Measurements from ENCODE around the gene MAP4K3. TPM values are rescaled to one million over a fixed set of nuclear protein-coding genes. Genes with fewer than 3 reads are reported as not detected.
A peak's percentile ranks its signal among the peaks of the same experiment; 100 is the strongest.

MAP4K3 gene
- total and polyA plus RNA-seq, 8 donors: 13.5 to 166 (median 87.2) TPM

DNA sequence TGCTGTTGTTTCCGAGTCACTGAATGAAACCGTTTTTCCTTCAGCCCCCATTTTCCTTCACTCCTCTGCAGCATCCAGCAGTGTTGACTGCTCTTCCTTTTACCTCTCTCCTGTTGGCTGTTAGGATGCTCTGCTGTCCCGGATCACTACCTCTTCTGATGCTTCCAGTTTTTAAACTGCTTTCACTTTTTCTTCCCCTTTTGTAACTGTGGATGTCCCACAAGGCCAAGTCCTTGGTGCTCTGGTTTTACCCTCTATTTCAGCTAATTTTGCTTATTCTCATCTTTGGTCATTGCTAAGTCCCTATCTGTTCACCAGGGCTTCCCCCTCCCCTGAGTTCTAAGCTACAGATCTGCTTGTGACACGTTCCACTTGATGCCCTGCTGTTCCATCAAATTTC, 39.4 kb upstream of the MAP4K3 start:
- H3K4me3 ChIP-seq: no peak overlapping the region
- no peak for TF ChIP-seq EP300 (IDR thresholded peaks at IDR 0.05)
- TF ChIP-seq POLR2AphosphoS5 (IDR thresholded peaks at IDR 0.05): no peak
- TF ChIP-seq, protein P1, sequence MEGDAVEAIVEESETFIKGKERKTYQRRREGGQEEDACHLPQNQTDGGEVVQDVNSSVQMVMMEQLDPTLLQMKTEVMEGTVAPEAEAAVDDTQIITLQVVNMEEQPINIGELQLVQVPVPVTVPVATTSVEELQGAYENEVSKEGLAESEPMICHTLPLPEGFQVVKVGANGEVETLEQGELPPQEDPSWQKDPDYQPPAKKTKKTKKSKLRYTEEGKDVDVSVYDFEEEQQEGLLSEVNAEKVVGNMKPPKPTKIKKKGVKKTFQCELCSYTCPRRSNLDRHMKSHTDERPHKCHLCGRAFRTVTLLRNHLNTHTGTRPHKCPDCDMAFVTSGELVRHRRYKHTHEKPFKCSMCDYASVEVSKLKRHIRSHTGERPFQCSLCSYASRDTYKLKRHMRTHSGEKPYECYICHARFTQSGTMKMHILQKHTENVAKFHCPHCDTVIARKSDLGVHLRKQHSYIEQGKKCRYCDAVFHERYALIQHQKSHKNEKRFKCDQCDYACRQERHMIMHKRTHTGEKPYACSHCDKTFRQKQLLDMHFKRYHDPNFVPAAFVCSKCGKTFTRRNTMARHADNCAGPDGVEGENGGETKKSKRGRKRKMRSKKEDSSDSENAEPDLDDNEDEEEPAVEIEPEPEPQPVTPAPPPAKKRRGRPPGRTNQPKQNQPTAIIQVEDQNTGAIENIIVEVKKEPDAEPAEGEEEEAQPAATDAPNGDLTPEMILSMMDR (IDR thresholded peaks at IDR 0.05): no peak
- no peak for TF ChIP-seq POLR2A (IDR thresholded peaks at IDR 0.05)
- no peaks in the 10 kb centered on the region for H3K27me3 ChIP-seq
- peaks cover 5 to 28% (median 22%) of the 10 kb centered on the region in 4 donors for H3K36me3 ChIP-seq
- intact Hi-C loops (cut with DNase I; ENCODE audit: low total_unique reads): no loop called here
- peaks cover 0 to 1% (median 0%) of the 10 kb centered on the region in 4 donors for H3K4me1 ChIP-seq
- no peaks in the 10 kb centered on the region for H3K9me3 ChIP-seq
- 85 to 92% (median 86%) methylated on average over 4 of the region's 4 CpGs for WGBS, 5 donors
- H3K27ac ChIP-seq: no peak overlapping the region
- DNase-seq: no peak

DNA sequence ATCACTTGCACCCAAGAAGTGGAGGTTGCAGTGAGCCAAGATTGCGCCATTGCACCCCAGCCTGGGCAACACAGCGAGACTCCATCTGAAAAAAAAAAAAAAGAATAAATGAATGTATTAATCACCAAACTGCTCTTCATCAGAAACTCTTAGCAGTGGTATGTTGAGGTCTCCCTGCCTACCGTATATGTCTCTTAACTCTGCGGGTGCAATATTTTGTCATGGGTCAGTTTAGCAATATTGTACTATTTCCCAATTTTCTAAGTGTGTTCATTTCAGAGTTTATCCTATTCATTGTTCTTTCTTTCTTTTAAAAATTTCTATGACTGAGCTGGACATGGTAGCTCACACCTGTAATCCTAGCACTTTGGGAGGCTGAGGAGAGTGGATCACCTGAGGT, 37.9 kb upstream of the MAP4K3 start:
- peaks cover under 1 to 10% (median 3%) of the 10 kb centered on the region in 4 donors for H3K4me1 ChIP-seq
- H3K4me3 ChIP-seq: no peak overlapping the region
- intact Hi-C loops (cut with DNase I; ENCODE audit: low total_unique reads): no loop called here
- no peaks in the 10 kb centered on the region for H3K27me3 ChIP-seq
- no peaks in the 10 kb centered on the region for H3K9me3 ChIP-seq
- no peak for DNase-seq
- H3K36me3 ChIP-seq: peaks cover 5 to 28% (median 22%) of the 10 kb centered on the region in 4 donors
- no peak for TF ChIP-seq POLR2AphosphoS5 (IDR thresholded peaks at IDR 0.05)
- TF ChIP-seq POLR2A (IDR thresholded peaks at IDR 0.05): no peak
- TF ChIP-seq, protein P1 (IDR thresholded peaks at IDR 0.05): no peak
- TF ChIP-seq EP300 (IDR thresholded peaks at IDR 0.05): no peak
- WGBS, 5 donors: 93 to 98% (median 96%) methylated on average over 4 of the region's 4 CpGs
- no peak overlapping the region for H3K27ac ChIP-seq

DNA sequence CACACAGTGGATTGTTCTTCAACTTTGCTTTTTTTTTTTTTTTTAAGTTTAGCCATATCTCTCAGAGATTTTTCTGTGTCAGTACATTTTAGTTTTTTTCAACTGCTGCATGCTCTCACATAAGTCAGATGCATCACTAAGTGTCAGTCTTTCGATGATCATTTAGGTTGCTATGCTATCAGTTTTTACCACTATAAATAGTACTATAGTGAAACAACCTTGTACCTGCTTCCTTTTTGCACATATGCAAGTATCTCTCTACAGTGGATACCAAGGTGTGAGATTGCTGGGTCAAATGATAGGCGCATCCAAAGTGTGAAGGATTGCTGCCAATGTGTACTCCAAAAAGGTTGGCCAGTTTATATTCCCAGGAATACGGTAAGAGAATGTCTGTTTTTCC, 33.5 kb upstream of the MAP4K3 start:
- H3K27ac ChIP-seq: peak overlapping the region in 1 of 5 donors; percentile 73
- TF ChIP-seq POLR2A (IDR thresholded peaks at IDR 0.05): no peak
- TF ChIP-seq EP300 (IDR thresholded peaks at IDR 0.05): no peak
- no peak for TF ChIP-seq POLR2AphosphoS5 (IDR thresholded peaks at IDR 0.05)
- TF ChIP-seq, protein P1 (IDR thresholded peaks at IDR 0.05): no peak
- intact Hi-C loops (cut with DNase I; ENCODE audit: low total_unique reads): no loop called here
- no peaks in the 10 kb centered on the region for H3K27me3 ChIP-seq
- H3K9me3 ChIP-seq: no peaks in the 10 kb centered on the region
- DNase-seq: no peak
- WGBS, 5 donors: 91 to 95% (median 92%) methylated on average over 3 of the region's 3 CpGs
- H3K36me3 ChIP-seq: peaks cover 0 to 5% (median 4%) of the 10 kb centered on the region in 4 donors
- peaks cover 18 to 35% (median 28%) of the 10 kb centered on the region in 4 donors for H3K4me1 ChIP-seq
- no peak overlapping the region for H3K4me3 ChIP-seq

DNA sequence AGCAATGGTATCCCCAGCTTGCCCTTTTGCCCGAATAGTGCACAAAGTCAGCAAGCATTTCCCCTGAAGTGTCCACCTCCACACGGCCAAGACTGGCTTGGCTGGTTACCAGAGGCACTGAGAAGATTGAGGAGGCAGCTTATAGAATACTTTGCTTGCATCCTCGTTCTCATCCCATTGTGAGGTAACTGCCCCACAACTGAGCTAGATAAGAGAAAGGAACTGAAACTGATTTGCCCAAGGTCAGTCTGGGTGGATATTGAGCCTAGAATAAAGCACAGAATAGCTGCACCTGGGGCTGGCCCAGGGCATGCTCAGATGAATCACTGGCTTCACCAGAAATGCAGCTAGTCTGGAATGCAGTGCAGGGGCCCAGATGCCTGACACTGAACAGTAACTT, 32.7 kb upstream of the MAP4K3 start:
- Histone ChIP-seq H3K9me3 (no peaks in the 10 kb centered on the region), H3K36me3 (peaks cover 0 to 5% (median 2%) of the 10 kb centered on the region in 4 donors), H3K4me3 (no peak overlapping the region), H3K4me1 (peaks cover 18 to 35% (median 28%) of the 10 kb centered on the region in 4 donors), H3K27me3 (no peaks in the 10 kb centered on the region), H3K27ac (peak overlapping the region; percentile 35 to 79 (median 62))
- DNase-seq: peak; percentile 38 to 53
- no peak for TF ChIP-seq POLR2A (IDR thresholded peaks at IDR 0.05)
- no peak for TF ChIP-seq EP300 (IDR thresholded peaks at IDR 0.05)
- TF ChIP-seq, protein P1 (IDR thresholded peaks at IDR 0.05): no peak
- TF ChIP-seq POLR2AphosphoS5 (IDR thresholded peaks at IDR 0.05): no peak
- WGBS, 5 donors: 5 to 39% (median 29%) methylated on average over 3 of the region's 3 CpGs
- intact Hi-C loops (cut with DNase I; ENCODE audit: low total_unique reads): no loop called here
